SIG-M5 treated with dmso at 0.1 percent for 504 hours (cell line): ENCODE results near the gene C15orf40.
"Not testable (repeated sequence)": the region's sequence is repeated elsewhere in the genome, so short reads cannot be mapped to it uniquely, and the experiment has no call there.

ENCODE experiments used
- DNase-seq: peaks from one replicate; lab custom pipeline; 2025; ENCODE audit not compliant: unreplicated experiment; lab: John Stamatoyannopoulos, UW

C15orf40 gene

DNA sequence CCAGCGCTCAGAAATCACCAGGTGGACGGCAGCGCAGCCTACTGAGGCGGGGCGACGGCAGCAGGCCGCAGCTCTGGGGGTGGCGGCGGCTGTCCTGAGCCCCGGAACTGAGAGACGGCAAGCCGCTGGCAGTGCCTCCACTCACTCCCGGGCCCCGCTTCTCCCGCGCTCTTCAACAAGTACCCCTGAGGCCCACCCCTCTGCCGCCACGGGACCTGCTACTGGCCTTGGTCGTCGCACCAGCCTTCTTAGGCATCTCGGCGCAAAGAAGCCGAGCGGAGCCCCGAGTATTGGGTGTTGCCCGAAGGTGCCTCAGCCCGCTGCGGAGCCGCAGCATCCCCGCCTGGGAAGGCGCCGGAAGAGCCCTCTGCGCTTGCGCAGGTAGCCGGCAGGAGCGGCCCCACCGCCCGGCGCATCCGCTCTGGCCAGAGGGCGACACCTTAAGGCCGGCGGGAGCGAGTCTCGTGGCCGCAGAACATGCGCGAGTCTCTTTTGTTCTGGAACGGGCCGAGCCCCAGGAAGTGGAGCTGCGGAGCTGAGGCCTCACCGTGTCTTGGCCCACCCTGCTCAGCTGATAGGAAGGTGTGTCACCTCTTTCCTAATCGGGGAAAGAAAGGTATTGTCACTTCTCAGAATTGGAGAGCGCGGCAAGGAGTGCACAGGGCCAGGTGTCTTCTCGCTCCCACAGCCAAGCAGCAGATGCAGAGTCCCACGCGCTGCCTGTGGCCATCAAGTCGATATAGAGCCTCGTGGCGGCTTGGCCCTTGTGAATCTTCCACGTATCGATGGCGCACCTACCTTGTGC lies at the start of gene C15orf40:
Gene C15orf40, minus strand, starts transcription at position 369 of the 805 bp plus-strand sequence. Its CDS starts 32 bp downstream, at position 337.
- DNase-seq: peak; percentile 81

DNA sequence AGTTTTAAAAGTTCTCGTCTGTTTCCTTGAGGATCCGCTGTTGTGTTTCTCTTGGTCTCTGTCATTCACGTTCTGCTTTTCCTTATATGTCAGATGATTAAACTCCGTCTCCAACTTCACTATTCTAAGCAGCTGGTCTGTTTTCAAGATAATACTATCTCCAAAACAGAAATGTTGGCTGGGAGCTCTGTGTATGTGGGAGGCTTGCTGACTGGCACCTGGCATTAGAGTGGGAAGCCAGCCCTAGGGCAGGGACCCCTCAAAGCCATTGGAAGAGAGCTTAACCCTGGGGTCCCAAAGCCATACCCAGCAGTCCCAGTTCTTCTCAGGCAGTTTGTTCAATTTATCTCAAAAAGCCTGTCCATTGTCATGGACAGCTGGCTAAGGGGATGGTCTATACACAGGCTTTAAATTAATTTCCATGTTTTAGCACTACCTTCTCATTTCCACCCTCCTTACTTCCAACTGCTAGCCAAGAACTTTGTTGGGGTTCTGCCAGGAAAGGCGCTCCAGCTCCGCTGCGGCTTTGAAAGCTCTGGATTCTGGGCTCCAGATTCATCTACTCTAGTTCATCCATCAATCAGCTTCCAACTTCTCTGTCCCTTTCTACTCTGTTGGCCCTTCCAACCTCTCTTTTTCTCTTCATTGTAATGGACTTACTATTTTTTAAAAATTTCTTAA lies 46.4 kb upstream of the C15orf40 start:
- no peak for DNase-seq

DNA sequence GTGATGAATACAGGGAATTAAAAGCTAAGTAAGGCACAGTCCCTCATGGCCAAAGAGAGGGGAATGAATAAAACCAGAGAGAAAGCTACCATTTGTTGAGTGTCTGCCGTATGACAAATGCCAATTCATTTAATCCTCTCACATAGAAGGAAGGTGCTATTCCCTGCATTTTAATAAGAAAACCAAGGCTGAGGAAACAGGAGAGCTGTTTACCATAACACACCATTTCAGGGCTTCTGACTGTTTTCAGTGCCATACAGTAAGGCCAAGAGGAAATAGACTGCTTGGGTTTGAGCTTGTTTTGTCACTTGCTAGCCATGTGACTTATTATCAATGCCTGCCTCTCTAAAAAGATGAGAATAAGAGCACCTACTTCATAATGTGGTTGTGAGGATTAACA lies 45.6 kb upstream of the C15orf40 start:
- no peak for DNase-seq

DNA sequence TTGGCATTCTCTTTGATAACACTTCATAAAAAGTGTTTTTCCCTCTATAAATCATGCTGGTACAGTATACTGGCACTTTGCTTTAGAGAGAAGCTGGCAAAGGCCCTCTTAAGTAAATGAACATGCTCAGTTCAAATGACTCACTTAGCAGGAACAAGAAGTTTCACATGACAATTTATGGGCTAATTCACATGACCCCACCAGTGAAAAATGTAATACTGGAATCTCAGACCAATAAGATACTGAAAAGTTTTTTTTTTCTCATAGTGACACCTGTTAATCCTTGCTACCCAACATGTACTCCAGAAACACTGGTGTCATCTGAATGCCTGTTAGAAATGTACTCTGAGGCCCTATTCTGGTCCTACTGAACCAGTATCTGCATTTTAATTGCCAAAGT lies 41.7 kb upstream of the C15orf40 start:
- DNase-seq: peak; percentile 16

- DNase-seq: no peak
These were observed 35.2 kb upstream of the C15orf40 start for GRCh38 chr15:83046558-83047127.

DNA sequence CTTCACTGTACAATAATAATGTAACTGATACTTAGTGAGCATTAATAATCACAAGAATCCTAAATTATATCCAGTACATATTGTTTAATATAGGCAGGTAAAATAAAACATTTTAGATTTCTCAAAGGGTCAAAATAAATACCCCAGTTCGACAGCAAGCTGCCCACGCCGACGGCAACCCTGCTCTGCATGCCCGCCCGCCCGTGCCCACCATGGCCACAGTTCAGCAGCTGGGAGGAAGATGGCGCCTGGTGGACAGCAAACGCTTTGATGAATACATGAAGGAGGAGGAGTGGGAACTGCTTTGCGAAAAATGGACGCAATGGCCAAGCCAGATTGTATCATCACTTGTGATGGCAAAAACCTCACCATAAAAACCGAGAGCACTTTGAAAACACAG lies 32.7 kb upstream of the C15orf40 start:
- DNase-seq: no peak

DNA sequence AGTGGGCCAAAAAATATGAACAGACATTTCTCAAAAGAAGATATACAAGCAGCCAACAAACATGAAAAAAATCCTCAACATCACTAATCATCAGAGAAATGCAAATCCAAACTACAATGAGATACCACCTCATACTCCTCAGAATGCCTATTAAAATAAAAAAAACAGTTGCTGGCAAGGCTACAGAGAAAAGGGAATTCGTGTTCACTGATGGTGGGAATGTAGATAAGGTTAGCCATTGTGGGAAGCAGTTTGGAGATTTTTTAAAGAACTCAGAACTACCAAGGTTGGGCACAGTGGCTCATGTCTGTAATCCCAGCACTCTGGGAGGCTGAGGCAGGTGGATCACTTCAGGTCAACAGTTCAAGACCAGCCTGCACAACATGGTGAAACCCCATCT lies 27.8 kb upstream of the C15orf40 start:
- DNase-seq: no peak

- no peak for DNase-seq
These were observed 24.8 kb upstream of the C15orf40 start for GRCh38 chr15:83036253-83036652.

- DNase-seq: not testable (repeated sequence)
These were observed 19.8 kb upstream of the C15orf40 start for GRCh38 chr15:83031234-83031633.

GRCh38 chr15:83030021-83030420 lies 18.6 kb upstream of the C15orf40 start:
- DNase-seq: no peak

- no peak for DNase-seq
These were observed 7.0 kb upstream of the C15orf40 start for GRCh38 chr15:83018436-83018835.

DNA sequence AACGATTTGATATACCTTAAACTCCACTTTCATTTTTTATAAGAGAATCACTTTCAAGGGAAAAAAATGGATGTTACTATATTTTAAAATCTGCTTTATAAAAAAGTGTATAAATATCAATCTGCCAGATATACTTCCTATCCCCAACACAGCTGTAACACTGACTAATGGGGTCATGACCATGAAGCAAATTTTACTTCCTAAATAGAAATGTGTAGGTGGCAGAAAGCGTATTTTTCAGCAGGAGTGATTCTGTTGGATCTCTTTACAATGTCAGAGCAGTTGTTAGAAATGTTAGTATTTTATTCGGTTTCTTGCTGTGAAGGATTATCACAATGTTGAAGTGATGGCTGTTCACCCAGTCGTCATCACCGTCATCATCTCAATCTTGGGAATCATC lies 5.5 kb upstream of the C15orf40 start:
- no peak for DNase-seq

DNA sequence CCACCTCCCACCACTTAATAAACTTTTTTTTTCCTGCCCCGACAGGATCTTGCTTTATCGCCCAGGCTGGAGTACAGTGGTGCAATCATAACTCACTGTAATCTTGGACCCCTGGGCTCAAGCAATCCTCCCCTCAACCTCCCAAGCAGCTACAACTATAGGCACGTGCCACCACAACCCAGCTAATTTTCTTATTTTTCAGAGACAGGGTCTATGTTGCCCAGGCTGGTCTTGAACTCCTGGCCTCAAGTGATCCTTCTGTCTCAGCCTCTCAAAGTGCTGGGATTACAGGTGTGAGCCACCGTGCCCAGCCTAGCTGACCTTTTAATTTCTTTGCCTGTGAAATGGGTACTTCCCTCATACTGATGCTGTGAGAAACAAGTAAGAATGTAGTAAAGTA lies 3.9 kb upstream of the C15orf40 start:
- no peak for DNase-seq

- no peak for DNase-seq
These were observed 2.8 kb upstream of the C15orf40 start for GRCh38 chr15:83014205-83014653.

DNA sequence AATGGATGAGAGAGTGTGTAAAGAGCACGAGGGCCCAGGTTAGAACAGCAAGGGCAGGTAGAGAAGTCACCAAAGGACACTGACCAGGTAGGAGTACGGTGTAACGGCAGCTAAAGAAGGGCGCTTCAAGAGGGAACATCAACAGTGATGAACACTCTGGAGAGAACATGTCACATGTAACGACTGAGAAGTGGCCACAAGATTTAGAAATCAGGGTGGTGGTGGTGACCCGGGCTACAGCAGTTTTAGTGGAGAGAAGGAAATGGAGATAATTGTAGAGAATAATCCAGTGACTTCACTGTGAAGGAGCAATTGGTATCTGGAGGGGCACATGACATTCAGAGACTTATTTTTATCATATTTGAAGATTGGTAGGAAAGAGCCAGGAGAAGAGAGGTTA lies 1.2 kb upstream of the C15orf40 start:
- no peak for DNase-seq

- DNase-seq: no peak
These were observed 612 bp upstream of the C15orf40 start for GRCh38 chr15:83012076-83012426.

- peak; percentile 71 for DNase-seq
These were observed 649 bp downstream of the C15orf40 start for GRCh38 chr15:83010709-83011270.

DNA sequence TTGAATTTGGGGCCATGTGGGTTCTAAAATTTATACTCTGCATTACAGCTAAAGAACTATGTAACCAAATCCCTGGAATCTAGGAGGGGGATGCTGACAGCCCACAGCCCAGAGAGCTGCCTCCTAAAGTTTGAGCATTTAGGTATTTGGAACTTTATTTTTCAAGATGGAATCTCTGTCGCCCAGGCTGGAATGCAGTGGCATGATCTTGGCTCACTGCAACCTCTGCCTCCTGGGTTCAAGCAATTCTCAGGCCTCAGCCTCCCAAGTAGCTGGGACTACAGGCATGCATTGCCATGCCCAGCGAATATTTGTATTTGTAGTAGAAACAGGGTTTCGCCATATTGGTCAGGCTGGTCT lies 10.8 kb downstream of the C15orf40 start:
- not testable (repeated sequence) for DNase-seq

GRCh38 chr15:82999905-83000671 lies 11.4 kb downstream of the C15orf40 start:
- peak; percentile 68 for DNase-seq

- no peak for DNase-seq
These were observed 12.0 kb downstream of the C15orf40 start for GRCh38 chr15:82999426-82999825.

- DNase-seq: no peak
These were observed 15.5 kb downstream of the C15orf40 start for GRCh38 chr15:82995938-82996337.
